Globus pallidus (tissue), 1 donor: ENCODE data around the gene WDR72.
"Not testable (repeated sequence)": the region's sequence is repeated elsewhere in the genome, so short reads cannot be mapped to it uniquely, and the experiment has no call there.

Experiments
- DNase-seq: peaks from one replicate; pipeline ENCODE4 v3.0.0-alpha.2; 2015; ENCODE audit warnings: low spot score

WDR72 gene

DNA sequence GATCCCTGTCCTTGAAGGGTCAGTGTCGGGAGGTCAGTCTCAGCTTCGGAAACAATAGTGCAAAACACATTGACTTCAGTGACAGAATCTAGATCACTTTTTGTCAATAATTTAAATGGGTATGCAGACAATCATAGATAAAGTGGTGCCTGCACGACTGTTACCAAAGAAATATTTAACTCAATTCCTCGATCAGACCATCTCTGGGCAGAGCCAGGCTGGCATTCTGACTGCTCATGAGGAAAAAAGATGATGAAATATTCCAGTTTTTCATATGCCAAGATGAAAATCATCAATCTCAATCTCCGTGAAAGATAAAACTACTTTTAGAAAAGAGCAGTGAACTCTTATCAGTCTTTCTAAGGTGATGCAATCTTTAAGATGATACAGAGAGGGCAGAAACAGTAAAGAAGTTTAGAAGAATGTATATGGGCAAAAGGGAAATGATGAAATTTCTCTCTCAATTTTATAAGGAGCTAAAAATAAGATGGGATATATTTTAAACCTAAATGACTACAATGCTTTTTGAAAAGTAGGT, 169.9 kb downstream of the WDR72 start:
- no peak for DNase-seq

DNA sequence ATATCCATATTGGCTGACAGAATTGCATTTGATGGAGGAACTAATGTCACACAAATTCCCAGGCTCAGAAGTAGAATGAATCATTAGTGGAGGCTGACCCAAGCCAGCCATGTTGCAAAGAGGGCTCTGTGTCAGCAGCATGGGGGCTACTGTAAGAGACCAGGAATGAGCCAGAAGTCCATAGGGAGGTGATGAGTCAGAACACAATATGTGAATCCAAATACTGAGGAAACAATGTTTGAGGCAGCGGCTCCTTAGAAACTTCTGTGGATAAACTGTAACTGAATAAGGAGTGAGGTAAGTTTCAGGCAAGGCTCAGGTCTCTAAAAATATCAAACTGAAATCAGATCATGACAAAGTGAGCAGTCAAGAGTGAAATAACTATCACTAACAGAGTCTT, 170.7 kb downstream of the WDR72 start:
- DNase-seq, result no peak

DNA sequence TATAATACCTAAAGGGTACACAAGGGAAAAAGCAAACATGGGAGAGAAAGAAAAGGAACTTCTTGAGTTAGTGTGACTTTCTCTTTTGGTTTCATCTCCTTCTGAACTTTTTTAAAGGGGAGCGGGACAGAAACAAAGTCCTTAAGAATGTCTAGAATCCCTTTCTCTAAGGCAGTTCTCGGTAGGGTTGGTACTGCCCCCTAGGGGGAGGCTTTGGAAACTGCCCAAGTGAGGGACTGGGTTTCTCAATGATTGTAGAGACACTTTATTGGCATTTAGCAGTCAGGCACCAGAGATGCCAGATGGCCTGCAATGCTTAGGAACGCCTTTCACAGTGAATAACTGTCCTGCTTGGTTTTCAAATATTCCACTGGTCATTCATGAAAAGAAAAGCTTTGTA, 172.7 kb downstream of the WDR72 start:
- peak; percentile 32 for DNase-seq

DNA sequence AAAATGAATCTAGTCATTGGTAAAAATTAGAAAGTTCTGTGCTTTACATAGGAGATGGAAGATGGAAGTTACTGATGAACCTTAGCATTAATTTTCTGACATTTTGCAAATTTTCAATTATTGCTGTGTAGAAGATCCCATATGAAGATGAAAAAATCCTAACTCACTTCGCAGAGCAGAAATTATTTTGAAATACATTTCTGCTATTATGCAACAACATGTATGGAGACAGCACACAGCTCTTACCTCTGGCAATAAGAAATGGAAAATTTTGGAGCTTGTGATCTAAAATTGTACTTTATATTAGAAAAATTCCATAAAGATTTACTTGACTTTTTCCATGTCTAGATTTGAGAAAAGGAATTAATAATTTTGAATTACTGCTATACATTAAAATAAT, 177.9 kb downstream of the WDR72 start:
- DNase-seq, result no peak

DNA sequence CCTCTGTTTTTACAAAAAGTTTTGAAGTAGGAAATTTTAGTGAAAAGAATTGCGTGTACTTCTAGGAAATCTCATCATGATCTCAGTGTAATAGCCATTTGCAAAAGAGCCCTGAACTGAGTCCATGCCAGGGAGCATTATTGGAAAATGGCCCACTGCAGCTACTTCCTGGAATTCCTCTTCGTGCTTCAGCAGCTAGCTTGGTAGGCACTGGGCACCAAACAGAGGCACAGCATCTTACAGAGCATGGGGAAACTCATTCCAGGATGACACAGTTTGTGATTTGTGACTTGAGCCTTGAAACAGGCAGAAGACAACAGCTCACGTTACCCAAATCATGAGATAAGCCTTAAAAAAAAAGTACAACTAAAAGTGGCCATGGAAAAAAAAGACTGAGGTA, 179.1 kb downstream of the WDR72 start:
- DNase-seq, result no peak

DNA sequence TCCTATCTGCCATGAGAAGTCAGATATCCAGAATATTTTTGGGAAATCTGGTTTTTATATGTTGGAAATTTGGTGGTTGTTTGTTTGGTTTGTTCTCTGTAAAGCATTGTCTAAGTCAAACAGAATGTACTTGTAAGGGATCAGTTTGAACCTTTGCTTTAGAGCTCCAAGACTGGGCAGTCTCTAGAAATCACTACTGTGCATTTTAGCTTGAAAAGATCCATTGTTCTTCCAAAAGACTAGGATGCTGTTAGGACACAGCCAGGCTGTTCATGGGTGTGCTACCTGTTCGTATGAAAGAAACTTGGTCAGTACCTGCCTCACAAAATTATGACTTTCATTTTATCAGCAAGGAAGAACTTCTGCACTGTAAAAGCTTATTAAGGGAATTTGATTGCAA, 182.6 kb downstream of the WDR72 start:
- peak; percentile 35 for DNase-seq

DNA sequence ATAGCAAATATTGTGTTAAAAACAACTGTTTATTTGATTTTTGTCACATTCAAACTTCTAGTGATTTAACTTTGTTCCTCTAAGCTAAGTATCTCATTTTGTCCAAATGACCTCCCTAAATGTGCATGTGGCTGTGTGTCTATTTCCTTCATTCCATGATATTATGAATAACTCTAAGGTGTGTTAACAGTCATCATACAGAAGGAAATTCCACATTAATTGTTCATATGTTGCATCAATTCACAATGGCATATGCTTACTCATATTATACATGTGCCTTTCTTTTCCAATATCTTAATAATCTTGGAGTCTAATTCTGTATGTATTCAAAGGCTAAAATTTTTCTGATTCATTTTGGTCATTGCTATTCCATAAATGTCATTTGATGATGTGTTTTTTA, 186.4 kb downstream of the WDR72 start:
- no peak for DNase-seq

DNA sequence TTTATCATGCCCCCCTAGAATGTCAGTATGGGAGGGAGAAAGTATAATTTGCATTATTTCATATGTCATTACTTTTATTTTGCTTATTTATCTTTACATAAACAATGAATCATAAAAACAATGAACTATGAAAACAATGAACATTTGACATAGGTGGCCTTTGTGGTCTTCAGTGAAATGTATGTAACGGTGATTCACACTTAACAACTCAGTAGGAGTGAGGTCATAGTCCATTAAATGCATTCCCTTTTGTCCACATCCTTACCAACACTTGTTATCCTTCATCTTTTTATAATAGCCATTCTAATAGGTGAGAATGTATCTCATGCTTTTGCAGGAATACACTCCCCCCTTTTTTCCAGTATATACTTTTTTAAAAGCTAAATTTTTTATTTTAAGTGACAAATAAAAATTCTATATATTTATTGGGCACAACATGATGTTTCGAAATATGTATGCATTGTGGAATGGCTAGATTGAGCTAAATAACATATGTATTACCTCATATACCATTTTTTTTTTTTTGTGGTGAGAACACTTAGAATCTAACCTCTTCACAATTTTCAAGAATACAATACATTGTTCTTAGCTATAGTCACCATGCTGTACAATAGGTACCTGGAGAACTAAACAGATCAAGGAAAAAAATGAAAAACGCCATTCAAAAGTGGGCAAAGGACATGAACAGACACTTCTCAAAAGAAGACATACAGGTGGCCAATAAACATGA, 189.5 kb downstream of the WDR72 start:
- no peak for DNase-seq

DNA sequence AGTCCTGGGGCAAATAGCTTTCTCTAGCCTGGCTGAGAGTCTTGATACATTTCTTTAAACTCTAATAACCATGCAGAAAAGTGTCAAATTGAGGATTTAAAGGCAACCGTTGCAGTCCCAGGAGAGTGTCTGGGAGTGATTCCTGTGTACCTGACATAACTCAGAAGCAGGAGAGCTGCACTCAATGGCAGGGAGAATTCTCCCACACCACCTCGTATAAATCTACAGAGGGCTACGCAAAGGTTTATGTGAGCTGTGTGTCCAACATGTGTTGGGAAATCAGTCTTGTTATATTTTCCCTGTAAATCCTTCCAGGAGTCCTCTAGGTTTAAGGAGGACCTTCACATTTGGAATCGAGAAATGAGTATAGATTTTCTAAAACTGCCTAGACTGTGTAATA, 192.6 kb downstream of the WDR72 start:
- DNase-seq, result no peak

DNA sequence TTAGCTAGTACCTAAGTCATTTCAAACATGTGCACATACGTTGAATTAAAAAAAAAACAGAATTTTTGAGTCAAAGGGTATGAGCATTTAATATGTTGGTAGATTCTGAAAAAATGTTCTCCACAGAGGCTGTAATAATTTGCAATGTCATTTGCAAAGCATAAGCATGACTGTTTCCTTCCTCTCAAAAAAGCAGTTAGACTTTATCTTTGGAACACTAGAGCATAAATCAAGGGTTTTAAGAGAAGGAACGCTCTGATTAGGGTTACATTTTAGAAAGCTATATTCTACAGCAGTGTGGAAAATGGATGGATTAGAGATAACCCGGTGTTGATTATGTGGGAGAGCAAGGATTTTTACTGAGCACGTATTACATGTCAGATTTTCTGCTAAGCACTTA, 193.7 kb downstream of the WDR72 start:
- DNase-seq, result no peak

DNA sequence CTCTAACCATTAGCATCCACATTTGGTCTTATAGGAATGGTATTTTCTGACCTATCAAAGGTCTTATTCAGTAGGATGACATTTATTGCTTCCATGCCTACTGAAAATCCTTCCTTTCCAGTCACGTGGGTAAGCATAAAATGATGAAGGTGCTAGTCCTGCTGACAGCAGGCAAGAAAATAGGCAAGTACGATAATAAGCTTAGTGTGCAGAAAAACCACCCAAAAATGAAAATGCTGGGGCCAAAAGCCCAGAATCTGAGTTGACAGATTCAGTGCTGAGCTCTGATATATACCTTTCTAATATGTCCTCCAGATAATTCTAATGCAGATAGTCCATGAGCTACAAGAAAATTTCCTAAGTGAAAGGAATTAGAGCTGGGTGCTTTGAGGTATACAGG, 194.8 kb downstream of the WDR72 start:
- no peak for DNase-seq

DNA sequence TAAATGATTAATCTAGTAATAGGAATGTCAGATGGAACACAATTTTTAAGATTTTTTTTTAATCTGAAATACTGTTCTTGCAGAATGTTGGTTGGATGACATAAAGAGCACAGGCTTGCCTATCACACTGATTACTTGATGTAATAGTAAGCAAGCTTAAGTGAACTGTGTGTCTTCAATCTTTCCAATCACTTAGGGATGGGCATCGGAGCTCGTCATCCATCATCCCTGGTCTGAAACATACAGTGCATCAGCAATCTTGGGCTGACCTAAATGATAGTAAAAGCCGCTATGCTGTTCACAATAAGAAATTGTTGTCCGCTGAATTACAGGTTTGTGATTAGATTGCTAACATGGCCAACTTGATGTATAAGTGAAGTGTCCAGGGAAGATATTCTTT, 195.8 kb downstream of the WDR72 start:
- DNase-seq, result no peak

DNA sequence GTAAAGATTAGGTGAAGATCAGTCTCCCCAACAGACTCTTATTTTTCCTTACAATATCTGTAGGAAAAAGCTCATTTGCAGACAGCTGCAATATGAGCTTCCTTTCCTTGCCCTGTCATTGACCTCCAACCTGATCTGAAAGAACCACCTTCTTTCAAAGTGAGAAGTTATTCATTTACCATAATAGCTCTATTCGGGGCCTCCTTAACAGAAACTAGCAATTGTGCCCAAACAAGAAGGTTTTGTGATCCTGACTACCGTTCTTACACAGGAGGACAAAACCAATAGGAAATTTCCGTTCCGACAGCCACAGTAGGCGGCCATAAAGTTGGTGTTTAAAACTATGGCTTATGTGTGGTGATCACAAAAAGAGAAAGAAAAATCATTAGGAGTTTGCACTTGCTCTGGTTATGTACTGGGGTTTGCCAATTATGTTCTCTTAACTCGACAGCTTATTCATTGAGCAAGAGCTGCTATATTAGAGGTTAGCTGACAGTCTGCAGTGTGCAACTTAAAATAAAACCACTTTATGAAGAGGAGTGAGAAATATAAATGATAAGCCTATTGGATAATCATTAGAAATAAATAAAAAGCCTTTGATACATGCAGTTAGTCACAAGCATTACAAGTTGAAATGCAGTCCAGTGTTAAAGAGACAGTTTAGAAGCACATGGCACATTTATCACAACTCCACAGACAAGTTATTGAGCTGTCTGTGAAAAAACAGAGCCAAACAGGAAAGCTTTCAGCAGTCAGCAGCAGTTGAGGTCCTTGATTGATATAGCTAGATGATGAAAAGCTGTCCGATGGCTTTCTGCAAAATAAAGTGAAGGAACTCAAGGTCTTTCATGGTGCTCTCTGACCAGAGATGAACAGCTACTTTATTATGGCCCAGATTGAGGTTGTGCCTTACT, 199.8 kb downstream of the WDR72 start:
- DNase-seq, result no peak

DNA sequence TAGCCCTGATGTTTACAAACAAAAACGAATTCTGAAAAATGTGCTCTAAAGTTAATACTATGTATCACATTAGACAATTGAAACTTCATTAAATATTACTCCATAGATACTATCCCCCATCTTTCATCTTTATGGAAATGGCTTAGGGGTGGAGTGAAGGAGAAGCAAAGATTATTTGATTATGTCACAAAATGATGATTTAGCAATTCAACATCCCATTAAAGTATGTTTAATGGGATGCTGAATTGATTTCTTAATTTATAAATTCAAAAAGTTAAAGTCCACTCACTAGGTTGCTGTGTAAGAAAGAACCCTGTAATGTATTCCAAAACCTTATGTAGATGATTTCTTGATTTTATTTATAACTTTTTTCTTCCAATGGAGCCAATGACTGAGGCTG, 201.1 kb downstream of the WDR72 start:
- DNase-seq, result no peak

DNA sequence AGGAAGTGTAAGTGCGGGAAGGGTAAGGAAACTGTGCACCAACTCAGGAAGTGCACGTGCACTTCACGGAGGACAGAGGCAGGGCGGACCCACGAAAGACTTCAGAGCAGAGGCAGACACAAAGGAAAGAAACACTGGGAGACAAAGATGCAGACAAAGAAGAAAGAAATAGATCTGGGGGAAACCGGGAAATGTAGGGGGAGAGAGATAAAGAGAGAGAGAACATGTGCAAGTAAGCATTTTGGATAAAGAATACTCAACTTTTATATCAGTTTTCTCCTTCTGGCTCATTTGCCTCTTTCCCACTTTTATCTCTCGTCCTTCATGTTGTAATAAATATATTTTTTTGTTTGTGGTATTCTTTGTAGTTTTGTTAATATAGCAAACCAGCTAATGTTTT, 204.2 kb downstream of the WDR72 start:
- no peak for DNase-seq

DNA sequence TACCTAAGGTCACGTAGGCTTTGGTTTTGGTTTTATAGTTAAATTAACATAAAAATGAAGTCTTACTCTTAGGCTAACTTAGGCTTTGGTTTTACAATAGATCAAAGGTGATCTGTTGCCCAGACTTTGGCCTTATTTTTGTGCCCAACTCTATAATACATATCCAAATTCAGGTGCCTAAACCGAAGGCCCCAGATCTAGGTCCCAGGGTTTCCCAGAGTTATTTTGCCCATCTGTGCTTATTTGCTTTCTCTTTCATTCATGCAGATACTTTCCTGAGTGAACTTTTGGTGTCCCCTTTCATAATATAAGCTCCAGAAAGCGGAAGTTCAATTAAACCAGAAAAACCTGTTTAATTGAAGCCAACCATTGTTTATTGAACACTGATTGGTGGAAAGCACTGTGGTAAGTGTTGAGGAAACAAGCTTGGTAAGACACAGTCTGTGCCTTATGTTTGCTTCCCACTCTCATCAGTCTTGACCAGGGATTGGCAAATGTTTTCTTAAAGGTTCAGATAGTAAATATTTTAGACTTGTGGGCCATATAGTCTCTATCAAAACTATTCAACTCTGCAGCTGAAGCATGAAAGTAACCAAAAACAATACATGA, 209.7 kb downstream of the WDR72 start:
- no peak for DNase-seq

DNA sequence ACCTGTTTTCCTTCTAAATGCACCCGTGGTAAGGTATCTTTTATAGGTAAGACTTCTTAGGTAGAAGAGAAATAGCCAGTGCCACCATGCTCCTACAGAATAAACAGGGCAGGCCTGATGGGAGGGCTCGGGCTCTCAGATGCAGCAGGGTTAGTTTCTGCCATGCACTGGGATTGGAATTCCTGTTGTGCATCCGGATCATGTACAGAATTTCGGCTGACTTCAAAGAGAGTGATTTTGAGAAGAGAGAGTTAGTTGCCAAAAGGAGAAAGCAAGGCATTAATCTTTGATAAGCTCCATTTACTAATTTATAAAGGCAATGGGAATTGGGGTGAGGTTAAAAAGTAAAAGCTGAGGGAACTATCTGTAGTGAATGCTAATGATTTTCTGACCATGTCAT, 211.2 kb downstream of the WDR72 start:
- no peak for DNase-seq

DNA sequence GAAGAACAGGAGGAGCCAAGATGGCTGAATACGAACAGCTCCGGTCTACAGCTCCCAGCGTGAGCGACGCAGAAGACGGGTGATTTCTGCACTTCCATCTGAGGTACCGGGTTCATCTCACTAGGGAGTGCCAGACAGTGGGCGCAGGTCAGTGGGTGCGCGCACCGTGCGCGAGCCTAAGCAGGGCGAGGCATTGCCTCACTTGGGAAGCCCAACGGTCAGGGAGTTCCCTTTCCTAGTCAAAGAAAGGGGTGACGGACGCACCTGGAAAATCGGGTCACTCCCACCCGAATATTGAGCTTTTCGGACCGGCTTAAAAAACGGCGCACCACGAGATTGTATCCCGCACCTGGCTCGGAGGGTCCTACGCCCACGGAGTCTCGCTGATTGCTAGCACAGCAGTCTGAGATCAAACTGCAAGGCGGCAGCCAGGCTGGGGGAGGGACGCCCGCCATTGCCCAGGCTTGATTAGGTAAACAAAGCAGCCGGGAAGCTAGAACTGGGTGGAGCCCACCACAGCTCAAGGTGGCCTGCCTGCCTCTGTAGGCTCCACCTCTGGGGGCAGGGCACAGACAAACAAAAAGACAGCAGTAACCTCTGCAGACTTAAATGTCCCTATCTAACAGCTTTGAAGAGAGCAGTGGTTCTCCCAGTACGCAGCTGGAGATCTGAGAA, 218.7 kb downstream of the WDR72 start:
- not testable (repeated sequence) for DNase-seq

DNA sequence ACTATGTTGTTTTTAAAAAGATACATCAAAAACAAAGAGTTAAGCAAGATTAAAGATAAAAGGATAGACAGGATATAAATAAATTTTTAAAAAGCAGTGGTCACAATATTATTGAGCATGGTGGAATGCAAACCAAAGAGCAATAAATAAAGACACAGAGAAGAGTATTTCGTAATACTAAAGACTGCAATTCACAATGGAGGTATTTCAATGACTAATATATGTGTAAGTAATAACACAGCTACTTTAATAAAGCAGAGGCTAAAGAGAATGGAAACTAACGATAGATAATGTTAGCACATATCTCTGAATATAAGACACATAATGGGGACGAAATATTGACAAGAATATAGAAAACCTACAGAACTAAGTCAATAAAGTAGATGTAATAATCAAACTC, 219.6 kb downstream of the WDR72 start:
- DNase-seq, result no peak

DNA sequence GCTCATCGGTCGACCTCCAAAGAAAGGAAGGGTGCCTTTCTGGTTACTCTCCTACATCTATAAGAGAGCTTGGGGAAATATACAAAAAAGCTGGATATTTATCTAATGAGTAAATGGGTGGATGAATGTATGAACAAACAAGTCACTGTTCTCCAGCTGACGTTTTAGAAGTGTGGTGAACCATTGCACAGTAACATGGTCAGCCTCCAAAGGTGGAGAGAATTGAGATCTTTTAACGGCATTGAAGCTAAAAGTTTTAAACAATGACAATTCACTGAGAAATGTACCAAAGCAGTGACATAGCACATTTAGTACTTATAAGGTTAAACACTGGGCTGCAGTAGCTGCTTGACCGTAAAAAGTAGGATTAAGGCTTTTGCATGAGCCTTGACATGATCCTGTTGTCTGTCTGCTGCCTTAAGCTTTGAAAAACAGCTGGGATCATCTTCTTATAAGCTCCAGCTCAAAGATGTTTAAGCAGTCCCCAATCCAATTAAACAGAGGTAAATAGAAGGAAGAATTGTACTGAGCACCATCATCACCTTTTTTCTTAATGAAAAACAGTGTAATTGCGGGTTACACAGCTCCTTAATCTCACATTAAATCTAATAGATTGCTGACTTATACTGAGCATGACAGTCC, 222.9 kb downstream of the WDR72 start:
- no peak for DNase-seq

DNA sequence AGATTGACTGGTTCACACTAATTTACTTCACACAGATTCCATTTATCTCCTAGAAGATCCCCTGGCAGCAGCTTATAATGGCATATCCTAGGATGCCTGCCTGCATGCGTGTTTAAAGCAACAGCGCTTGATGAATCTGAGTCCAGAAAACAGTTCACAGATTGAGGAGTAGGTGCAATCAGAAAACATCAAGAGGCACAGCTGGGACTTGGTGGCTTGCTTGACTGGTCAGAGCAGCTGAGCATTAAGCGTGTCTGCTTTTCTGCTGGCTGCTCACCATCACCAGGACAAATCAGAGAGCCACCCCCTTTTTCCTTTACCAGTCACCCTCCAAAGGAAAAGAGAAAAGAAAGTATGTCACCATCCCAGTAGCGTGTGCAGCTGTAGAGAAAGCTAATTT, 223.6 kb downstream of the WDR72 start:
- no peak for DNase-seq
